HG03520 (cell line): Measurements from ENCODE around the gene RBPJ.
"Not testable (repeated sequence)": the region's sequence is repeated elsewhere in the genome, so short reads cannot be mapped to it uniquely, and the experiment has no call there.

ENCODE experiments used
- ATAC-seq: cut with Tn5 transposase; IDR thresholded peaks from one replicate; pipeline ENCODE4 v1.9.1; 2021; ENCODE audit warnings: mild to moderate bottlenecking, moderate library complexity; ENCODE audit not compliant: unreplicated experiment

RBPJ gene

DNA sequence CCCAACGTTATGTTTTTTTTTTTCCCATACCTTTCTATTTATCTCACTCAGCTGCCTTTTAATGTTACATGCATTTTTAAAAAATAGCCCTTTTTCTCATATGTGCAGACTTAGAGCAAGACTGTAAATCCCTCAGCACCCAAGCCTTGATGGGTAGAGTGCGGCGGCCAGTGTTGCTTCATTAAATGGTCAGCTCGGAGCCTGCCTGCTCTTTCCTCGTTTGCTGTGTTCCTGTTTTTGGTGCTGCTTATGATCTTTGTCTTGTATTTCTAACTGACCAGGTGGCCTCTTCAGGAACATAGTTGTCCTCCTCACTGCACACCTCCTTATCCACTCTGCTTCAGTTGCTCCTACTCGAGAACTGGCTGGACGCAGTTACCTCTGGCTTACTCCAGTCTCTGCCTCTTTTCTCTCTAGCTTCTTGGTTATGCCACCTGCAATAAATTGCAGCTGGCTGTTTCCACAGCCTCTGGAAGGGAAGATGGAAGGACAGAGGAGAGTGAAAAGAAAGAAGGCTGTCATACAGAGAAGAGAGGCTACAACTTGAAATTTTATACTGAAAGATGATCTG, 10.7 kb downstream of the RBPJ start:
- no peak for ATAC-seq

DNA sequence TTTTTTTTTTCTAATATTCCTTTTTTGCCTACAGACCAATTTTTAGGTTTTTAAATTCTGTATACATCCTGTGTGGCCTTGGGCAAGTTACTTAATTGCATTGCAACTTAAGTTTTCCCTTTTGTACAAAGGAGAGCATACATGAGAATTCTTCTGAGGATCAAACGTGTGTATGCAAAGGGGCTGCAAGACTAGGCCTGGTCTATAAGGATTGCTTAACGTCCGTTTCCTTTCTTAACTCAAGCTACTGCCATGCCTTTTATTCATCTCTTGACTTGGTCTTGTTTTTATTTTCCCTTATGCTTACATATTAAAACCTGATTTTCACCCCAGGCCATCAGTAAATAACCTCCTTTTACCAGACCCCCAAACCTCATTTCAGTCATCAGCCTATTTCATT, 13.6 kb downstream of the RBPJ start:
- ATAC-seq, result no peak

DNA sequence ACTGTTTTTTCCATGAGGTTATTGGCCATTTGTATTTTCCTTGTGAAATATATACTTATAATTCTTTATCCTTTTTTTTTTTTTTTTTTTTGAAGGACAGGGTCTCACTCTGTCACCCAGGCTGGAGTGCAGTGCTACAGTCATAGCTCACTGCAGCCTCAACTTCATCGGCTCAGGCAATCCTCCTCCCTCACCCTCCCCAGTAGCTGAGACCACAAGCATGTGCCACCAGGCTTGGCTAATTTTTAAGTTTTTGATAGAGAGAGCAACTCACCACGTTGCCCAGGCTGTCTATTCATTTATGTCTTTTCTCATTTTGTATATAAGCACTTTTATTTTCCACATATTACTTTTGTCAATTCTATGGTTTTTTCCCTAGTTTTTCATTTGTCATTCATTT, 16.8 kb downstream of the RBPJ start:
- ATAC-seq, result no peak

DNA sequence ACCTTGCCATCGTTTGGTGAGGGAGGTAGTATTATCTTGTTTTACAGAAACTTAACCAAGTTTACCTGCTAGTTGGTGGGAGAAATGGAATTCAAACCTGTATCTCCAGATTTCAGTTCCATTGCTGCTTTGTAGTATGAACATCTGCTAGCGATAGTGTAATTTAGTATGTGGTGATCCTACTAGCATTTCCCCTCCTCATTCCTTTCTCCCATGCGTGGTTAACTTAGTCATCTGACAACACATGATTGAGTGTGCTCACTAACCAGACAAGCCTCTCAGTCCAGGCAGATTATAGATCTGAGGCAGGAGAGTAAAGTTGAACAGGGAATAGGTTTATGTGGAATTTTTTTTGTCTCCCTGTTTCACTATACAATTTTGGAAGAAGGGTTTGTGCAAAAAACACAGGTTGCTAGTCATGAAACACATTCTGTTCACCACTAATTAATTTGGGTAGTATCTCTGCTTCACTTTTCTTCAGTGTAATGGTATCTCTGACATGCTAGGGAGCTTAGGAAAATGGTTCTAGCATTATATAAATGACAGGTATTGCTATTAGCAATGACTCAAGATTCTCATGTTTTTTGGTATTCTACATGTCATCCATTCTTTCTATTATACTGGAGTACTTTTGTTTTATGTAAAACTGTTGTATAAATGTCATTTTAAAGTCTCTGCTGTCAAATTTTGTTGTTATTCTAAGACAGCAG, 21.7 kb downstream of the RBPJ start:
- ATAC-seq, result no peak

DNA sequence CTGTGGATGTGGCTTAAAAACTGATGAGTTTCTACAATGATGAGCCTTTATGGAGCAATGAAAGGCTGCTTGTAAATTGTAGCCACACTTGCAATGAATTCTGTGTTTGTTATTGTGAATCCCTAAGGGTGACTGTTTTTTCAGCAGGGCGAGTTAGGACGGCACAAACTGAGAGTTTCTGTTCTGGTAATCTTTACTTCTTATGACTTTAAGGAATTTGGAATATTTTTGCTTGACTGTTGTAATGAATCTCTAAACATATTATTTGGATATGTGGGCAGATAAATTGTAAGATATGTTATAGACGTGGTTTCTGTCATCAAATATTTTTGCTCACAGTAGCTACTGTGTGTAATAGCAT, 22.2 kb downstream of the RBPJ start:
- ATAC-seq, result no peak

DNA sequence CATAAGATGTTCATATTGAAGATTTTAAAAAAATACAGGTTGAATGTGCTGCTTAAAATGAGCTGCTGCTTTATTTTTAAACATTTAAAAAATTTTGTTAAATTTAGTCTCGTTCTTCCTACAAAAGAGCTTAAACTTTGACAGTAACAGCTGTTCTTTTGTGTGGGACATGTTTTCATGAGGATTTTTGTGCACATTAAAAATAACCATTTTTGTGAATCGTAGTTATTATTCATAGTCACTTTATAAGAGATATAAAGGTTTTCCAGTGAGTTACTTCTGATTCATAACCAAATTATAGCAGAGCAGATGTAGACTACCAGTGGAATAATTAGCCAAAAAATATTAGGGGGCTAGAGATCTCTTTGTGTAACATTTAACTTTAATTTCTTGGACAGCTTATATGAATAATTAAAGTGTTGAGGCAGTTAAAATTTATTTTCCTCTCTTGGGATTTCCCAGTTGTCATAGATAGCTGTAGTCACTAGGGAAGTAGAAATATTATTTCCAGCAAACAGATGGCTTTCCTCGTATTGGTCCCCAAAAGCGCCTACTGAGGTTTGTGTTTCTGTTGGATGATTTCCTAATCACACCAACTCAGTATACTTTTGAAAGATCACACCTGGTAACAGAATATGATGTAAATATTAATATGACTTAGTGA, 24.2 kb downstream of the RBPJ start:
- ATAC-seq, result no peak

DNA sequence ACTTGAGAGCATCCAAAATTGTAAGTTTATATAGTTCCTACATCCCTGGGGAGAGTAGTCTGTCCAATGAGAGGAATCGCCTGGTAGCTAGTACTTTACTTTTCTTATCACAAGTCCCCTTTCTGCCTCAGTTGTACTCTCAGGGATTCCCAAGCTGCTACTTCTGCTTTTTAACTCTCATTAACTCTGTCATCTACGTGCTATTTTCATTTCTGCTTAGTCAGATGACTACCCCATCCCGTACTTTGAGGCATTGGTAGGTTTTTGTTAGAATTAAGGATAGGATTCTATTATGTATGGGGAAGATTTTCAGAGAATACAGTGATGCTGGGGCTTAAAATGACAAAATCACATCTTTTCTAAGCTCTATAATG, 24.7 kb downstream of the RBPJ start:
- ATAC-seq, result no peak

DNA sequence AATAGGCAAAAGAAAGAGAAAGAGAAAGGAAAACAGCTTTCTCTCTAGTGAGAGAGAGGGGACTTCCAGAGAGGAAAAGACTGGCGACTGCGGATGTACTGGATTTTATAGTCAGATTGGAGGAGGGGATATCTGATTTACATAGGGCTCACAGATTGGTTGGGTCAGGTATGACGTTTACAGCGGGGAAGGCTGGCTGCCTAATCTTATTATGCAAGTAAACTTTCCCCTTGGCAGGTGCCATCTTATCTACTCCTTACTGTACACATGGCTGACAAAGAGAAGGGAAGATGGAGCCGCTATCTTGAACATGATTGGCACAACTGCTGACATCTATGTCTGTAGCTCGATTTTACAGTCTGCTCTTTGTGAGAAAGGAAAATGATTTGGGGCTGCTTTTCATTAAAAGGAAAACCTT, 25.4 kb downstream of the RBPJ start:
- ATAC-seq, result no peak

DNA sequence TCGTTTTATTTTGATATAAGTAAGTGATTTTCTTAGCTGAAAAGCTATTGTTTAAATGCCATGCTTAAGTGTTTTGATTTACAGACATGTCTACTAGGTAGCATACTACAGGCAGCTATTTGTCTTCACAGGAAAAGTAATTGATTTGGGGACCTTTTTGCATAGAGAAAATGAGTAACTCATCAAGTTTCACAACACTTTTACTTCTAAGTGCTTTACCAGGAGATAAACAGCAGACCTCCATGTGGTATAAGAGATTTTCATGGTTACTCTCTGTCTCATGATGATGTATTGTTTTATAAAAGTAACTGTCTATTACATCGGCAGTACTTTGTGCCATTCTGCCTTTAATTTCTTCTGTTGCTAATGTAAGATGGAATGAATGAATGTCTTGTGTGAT, 28.7 kb downstream of the RBPJ start:
- ATAC-seq, result no peak

DNA sequence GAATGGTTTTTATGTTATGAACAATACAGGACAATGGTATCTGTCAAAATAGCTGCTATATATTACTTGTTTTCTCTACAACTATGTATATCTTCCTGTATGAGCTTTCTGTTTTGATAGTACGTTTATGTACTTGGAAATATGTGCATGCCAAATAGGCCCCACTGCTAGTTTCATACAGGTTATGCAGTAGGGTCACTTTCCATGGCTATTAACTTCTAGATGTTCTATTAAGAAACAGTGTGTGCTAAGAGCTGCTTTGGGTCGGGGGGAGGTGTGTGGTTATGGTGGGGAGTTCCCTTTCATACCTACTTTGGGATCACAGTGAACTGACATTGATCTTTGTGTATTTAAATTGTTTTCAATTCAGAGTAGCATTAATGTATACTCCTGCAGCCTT, 30.9 kb downstream of the RBPJ start:
- ATAC-seq, result no peak

DNA sequence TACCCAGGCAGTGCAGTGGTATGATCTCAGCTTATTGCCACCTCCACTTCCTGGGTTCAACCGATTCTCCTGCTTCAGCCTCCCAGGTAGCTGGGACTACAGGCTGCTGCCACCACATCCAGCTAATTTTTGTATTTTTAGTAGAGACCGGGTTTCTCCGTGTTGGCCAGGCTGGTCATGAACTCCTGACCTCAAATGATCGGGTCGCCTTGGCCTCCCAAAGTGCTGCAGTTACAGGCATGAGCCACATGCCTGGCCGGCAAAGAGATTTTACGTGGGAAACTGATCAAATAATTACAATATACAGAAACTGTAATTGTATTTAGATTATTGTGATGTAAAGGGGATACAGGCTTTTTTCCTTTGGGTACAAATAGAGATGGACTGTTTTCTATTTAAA, 33.7 kb downstream of the RBPJ start:
- ATAC-seq, result no peak

DNA sequence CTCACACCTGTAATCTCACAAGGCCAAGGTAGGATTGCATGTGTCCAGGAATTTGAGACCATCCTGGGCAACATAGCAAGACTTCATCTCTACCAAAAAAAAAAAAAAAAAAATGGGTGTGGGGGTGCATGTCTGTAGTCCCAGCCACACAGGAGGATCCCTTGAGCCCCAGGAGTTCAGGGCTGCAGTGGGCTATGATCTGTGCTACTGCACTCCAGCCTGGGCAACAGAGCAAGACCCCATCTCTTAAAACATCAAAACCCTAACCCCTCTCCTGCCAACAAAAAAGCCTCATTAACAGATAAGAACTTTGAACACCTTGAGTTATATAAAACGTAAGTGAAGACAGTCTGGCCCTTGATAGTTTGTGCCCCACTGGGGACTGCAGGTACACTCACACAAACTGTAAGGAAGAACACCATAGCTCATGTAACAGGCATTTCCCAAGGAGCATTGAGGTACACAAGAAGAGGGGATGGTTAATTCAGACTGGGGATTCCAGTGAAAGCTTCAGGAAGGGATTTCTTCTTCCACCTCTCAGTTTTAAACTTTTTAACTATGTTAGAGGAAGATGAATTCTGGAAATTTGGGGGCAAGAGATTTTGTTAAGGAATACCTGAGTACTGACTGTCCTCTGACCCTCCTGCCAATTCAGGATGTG, 34.7 kb downstream of the RBPJ start:
- no peak for ATAC-seq

DNA sequence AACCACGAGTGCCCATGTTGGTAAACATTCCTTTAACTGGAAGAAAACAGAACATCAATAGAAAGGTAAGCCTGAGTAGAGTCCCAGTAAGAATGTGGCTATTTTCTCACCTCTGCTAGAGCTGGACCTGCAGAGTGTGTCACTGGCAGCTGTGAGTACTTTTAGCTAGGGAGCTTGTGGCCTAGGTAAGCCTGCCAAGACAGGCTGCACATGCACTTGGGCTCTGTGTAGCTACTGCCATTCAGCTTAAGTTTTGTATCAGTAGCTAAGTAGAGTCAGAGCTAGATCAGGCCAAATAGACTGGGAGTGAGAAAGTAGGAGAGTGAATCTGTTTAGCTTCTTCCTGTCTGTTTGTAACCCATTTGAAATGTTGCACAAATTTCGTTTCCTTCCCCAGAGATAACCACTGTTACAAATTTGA, 35.3 kb downstream of the RBPJ start:
- peak; percentile 56 for ATAC-seq

DNA sequence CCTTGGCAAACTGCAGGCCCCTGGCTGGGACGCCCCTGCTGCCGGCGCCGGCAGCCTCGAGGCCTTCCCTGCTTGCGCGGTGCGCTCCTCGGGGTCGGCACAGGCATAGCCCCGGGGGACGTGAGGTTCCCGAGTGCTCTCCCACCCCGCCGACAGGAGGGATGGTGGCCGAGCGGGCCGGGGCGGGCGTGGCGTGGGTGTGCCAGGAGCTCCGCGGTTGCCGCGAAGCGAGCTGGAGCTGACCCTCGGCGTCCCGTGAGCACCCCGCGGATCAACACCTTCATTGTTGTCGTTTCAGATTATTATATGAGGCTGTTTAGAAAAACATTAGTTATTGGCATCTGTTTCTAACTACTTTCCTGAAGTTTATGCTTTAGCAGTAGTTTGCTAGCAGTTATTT, 38.7 kb downstream of the RBPJ start:
- not testable (repeated sequence) for ATAC-seq

DNA sequence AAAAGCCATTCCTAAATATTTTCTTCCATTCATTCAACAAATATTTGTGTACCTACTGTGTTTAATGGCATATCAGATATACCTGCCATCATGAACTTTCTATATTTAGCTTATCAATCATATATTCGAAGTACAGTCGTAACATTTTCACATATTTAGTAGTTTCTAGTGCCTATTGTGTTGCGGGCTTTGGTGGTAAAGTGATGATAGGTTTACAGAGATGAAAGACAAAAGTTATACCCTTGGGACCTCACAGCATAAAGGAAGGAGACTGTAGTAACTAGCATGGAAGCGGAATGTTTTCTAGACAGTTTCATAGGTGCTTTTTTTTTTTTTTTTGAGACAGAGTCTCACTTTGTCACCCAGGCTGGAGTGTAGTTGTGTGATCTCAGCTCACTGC, 39.5 kb downstream of the RBPJ start:
- ATAC-seq, result no peak

DNA sequence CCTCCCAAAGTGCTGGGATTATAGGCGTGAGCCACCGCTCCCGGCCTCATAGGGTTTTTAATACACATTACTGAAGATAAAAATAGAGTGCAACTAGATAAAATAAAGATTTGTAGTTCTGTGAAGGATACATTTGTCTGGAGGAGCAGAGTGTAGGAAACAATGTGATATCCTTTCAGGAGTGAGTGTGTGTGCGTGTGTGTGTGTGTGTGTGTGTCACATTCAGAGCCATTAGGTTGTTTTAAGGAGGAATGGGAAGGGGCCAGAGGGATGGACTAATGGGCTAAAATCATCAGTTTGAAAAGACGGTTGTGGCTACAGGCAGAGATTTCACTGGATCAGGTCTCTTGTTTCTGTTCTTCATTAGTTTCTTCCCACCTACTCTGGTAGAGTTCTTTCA, 40.0 kb downstream of the RBPJ start:
- ATAC-seq, result no peak

DNA sequence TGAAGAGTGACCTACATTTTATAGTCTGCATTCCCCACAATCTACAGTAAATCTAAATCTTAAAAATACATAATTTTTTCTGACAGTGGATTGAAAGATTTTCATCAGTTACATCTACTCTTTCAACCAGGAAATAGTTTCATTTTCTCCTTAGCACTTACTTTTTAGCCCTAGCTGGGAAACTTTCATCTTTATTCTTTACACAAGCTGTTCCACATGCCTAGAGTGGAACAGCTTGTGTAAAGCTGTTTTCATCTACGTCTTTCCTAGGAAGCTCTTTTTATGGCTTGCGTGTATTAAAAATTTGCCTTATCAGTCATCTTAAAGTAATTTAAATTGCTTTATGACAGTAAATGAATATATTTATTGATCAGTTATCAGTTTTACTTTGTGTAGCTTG, 40.5 kb downstream of the RBPJ start:
- no peak for ATAC-seq

DNA sequence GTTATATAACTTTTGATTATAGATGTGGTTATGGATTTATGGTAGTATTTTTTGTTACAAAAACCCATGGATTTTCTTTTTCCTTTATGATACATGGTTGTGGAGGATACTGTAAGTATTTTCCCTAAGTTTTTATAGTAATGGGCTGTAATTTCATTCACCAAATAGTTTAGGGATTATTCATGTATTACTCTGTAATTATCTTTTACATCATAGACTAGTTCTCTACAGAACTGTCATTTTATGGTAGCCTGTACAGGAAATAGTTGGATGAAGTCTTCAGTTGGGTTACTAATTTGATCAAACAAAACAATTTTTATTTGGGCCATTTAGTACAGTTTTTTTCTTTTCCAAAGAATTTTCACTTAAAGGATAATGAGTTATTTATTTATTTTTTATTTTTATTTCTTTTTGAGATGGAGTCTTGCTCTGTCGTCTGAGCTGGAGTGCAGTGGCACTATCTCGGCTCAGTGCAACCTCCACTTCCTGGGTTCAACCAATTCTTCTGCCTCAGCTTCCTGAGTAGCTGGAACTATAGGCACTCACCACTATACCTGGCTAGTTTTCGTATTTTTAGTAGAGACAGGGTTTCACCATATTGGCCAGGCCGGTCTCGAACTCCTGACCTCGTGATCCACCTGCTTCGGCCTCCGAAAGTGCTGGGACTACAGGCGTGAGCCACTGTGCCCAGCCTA, 42.1 kb downstream of the RBPJ start:
- no peak for ATAC-seq

DNA sequence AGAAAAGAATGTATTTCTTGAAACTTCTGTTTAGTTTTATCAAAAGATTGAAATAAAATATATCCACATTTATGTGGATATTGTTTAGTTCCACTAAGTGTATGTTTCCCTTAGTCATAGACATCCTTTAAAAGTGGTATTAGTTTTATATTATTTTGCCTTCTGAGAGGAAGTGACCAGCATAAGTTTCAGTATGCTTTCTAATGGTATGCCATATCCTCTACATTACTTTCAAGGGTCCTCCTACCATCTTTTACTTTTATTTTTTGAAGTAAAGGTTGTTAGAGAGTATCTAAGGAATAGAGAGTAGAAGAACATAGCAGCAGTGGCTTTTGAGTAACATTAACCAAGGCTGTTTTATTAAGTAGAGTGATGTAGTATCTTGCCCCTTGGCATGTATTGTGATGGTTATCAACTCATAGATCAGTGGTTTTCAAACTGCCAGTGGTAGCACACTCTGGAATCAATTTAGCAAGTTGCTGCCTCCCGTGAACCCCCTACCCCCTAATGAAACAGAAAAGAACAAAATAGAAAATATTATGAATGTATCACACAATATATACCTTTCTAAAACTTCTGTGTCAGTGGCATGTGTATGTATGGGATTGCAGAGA, 44.8 kb downstream of the RBPJ start:
- no peak for ATAC-seq

DNA sequence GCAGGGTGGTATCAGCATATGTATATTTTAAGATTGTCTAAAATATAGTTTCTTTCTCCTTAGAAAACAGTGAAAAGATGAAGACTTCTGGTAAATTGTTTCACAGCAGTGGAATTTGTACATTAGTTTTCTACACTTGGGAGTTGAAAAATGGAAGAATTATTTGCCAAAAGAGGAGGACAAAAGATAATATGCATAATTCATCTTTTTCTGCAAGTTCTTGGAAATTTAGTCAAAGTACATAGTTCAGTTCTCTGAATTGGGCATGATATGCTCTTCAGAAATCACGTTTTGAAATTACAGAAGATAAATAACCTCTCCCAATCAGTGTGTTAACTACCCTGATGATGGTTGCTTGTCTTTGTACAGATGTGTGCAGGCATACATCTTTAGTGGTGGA, 47.0 kb downstream of the RBPJ start:
- ATAC-seq, result no peak

DNA sequence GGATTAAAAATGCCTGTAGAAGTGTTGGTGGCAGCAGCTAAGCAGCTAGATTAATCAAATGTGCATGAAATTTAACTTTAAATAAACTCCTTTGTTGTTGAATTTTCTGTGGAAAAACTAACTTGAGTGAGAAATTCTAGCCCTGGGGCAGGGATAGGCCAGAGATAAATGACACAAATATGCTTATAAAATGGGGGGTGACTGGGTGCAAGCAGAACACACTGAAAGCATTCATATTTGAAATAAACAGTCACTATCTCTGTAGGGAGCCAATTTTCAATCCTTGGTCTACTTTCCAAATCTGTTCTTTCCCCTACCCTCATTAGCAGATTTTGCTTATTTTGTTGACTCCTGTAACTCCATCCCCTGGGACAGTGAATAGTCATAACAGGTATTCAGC, 47.9 kb downstream of the RBPJ start:
- ATAC-seq, result no peak
